ENCODE measurements around the gene GPHN. TPM values are rescaled to one million over a fixed set of nuclear protein-coding genes. Genes with fewer than 3 reads are reported as not detected.
A peak's percentile ranks its signal among the peaks of the same experiment; 100 is the strongest.

GPHN gene
- total RNA-seq, 1 experiment from 2014 or later, result 18.1 TPM

DNA sequence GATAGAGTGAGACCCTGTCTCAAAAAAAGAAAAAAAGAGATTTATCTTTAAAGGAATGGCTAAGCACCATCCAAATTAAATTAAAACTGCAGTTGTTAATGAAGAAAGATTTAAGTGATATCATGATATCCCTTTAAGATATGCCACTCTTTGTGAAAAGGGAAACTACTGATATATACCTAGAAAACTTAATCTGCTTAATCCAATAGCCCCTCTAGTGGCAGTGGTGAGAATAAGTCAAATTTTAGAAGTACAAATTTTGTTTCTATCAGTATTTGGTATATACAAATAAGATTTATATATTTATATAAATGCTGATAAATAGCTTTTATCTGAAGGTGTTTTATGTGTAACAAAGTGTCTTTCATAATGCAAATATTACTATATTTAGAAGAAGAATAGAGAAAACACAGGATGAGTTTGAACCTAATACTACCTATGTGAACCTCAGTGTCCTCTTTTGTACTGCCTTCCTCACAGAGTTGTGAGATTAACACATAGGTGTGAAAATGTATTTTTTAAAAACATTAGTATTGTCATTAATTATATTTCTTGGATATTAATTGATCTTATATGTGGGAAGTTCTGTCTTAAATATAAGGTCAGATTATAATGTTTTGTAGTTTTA lies 629.9 kb downstream of the GPHN start:
- ATAC-seq (no peak), DNase-seq (ENCODE audit: low spot score) (no peak)
- H3K36me3 Mint-ChIP-seq, result no peaks in the 10 kb centered on the region
- H3K4me3 Mint-ChIP-seq, result no peak overlapping the region
- no peaks in the 10 kb centered on the region; the same call in 1 of the 2 replicates for H3K4me1 Mint-ChIP-seq
- TF ChIP-seq, protein P1, sequence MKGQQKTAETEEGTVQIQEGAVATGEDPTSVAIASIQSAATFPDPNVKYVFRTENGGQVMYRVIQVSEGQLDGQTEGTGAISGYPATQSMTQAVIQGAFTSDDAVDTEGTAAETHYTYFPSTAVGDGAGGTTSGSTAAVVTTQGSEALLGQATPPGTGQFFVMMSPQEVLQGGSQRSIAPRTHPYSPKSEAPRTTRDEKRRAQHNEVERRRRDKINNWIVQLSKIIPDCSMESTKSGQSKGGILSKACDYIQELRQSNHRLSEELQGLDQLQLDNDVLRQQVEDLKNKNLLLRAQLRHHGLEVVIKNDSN (CRISPR knock-in tag; IDR thresholded peaks at IDR 0.05), result no peak
- TF ChIP-seq ZNF671 (CRISPR knock-in tag; IDR thresholded peaks at IDR 0.05), result no peak
- TF ChIP-seq, protein P2, sequence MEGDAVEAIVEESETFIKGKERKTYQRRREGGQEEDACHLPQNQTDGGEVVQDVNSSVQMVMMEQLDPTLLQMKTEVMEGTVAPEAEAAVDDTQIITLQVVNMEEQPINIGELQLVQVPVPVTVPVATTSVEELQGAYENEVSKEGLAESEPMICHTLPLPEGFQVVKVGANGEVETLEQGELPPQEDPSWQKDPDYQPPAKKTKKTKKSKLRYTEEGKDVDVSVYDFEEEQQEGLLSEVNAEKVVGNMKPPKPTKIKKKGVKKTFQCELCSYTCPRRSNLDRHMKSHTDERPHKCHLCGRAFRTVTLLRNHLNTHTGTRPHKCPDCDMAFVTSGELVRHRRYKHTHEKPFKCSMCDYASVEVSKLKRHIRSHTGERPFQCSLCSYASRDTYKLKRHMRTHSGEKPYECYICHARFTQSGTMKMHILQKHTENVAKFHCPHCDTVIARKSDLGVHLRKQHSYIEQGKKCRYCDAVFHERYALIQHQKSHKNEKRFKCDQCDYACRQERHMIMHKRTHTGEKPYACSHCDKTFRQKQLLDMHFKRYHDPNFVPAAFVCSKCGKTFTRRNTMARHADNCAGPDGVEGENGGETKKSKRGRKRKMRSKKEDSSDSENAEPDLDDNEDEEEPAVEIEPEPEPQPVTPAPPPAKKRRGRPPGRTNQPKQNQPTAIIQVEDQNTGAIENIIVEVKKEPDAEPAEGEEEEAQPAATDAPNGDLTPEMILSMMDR (IDR thresholded peaks at IDR 0.05), result 0 out of 2 replicates have a peak, but pooled peaks have one; percentile 12
- TF ChIP-seq, protein P3, sequence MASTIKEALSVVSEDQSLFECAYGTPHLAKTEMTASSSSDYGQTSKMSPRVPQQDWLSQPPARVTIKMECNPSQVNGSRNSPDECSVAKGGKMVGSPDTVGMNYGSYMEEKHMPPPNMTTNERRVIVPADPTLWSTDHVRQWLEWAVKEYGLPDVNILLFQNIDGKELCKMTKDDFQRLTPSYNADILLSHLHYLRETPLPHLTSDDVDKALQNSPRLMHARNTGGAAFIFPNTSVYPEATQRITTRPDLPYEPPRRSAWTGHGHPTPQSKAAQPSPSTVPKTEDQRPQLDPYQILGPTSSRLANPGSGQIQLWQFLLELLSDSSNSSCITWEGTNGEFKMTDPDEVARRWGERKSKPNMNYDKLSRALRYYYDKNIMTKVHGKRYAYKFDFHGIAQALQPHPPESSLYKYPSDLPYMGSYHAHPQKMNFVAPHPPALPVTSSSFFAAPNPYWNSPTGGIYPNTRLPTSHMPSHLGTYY (CRISPR knock-in tag; IDR thresholded peaks at IDR 0.05), result no peak
- H3K27ac Mint-ChIP-seq, result no peak overlapping the region
- POLR2A ChIA-PET, result no interaction called here
- CTCF ChIA-PET, result interaction anchor here (0.6 kb wide), 1 partner anchor 136 kb away, joined by 4 read pairs; no protein-coding TSS in a partner anchor
- H3K27me3 Mint-ChIP-seq (ENCODE audit: low read depth), result no peaks in the 10 kb centered on the region
- no peaks in the 10 kb centered on the region for H3K9me3 Mint-ChIP-seq

DNA sequence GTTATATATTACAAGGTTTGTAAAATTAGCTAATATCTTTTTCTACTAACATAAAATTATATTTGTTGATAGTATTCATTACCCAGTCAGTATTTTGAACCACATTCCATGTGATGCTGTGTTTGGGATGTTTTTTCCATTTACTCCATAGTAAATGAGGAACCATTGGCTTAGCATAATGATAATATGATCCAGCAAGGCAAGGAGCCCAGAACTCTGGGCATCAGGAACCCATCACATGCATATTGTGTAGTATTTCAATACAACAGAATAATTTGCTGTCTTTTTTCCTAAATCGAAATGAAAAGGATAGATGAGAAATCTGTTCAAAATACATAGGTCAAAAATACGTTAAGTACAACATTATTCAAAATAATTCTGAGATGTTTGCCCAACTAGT lies 632.6 kb downstream of the GPHN start:
- H3K4me3 Mint-ChIP-seq, result no peak overlapping the region
- ChIA-PET POLR2A (no interaction called here), CTCF (no interaction called here)
- H3K27me3 Mint-ChIP-seq (ENCODE audit: low read depth), result no peaks in the 10 kb centered on the region
- TF ChIP-seq, protein P4, sequence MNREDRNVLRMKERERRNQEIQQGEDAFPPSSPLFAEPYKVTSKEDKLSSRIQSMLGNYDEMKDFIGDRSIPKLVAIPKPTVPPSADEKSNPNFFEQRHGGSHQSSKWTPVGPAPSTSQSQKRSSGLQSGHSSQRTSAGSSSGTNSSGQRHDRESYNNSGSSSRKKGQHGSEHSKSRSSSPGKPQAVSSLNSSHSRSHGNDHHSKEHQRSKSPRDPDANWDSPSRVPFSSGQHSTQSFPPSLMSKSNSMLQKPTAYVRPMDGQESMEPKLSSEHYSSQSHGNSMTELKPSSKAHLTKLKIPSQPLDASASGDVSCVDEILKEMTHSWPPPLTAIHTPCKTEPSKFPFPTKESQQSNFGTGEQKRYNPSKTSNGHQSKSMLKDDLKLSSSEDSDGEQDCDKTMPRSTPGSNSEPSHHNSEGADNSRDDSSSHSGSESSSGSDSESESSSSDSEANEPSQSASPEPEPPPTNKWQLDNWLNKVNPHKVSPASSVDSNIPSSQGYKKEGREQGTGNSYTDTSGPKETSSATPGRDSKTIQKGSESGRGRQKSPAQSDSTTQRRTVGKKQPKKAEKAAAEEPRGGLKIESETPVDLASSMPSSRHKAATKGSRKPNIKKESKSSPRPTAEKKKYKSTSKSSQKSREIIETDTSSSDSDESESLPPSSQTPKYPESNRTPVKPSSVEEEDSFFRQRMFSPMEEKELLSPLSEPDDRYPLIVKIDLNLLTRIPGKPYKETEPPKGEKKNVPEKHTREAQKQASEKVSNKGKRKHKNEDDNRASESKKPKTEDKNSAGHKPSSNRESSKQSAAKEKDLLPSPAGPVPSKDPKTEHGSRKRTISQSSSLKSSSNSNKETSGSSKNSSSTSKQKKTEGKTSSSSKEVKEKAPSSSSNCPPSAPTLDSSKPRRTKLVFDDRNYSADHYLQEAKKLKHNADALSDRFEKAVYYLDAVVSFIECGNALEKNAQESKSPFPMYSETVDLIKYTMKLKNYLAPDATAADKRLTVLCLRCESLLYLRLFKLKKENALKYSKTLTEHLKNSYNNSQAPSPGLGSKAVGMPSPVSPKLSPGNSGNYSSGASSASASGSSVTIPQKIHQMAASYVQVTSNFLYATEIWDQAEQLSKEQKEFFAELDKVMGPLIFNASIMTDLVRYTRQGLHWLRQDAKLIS (CRISPR knock-in tag; IDR thresholded peaks at IDR 0.05; ENCODE audit: borderline replicate concordance), result no peak
- TF ChIP-seq RORB (CRISPR knock-in tag; IDR thresholded peaks at IDR 0.05) (no peak), ZNF232 (CRISPR knock-in tag; IDR thresholded peaks at IDR 0.05) (no peak), NR1H2 (CRISPR knock-in tag; IDR thresholded peaks at IDR 0.05) (no peak), ATF1 (CRISPR knock-in tag; IDR thresholded peaks at IDR 0.05) (no peak), ZNF416 (CRISPR knock-in tag; IDR thresholded peaks at IDR 0.05) (no peak), ZNF671 (CRISPR knock-in tag; IDR thresholded peaks at IDR 0.05) (no peak), ESRRA (CRISPR knock-in tag; IDR thresholded peaks at IDR 0.05; ENCODE audit: borderline replicate concordance) (no peak), MXD4 (CRISPR knock-in tag; IDR thresholded peaks at IDR 0.05; ENCODE audit: borderline replicate concordance) (no peak), CBFB (CRISPR knock-in tag; IDR thresholded peaks at IDR 0.05; ENCODE audit: low read depth) (no peak), ZNF138 (CRISPR knock-in tag; conservative IDR thresholded peaks at IDR 0.05) (no peak), EMX1 (CRISPR knock-in tag; IDR thresholded peaks at IDR 0.05) (no peak), MYBL2 (CRISPR knock-in tag; IDR thresholded peaks at IDR 0.05) (no peak), RELA (CRISPR knock-in tag; IDR thresholded peaks at IDR 0.05; ENCODE audit: borderline replicate concordance) (no peak), ZNF317 (CRISPR knock-in tag; IDR thresholded peaks at IDR 0.05; ENCODE audit: borderline replicate concordance, low read depth) (no peak), NFE2L1 (CRISPR knock-in tag; IDR thresholded peaks at IDR 0.05) (no peak)
- TF ChIP-seq, protein P5, sequence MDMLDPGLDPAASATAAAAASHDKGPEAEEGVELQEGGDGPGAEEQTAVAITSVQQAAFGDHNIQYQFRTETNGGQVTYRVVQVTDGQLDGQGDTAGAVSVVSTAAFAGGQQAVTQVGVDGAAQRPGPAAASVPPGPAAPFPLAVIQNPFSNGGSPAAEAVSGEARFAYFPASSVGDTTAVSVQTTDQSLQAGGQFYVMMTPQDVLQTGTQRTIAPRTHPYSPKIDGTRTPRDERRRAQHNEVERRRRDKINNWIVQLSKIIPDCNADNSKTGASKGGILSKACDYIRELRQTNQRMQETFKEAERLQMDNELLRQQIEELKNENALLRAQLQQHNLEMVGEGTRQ (CRISPR knock-in tag; IDR thresholded peaks at IDR 0.05), result no peak
- TF ChIP-seq, protein P6, sequence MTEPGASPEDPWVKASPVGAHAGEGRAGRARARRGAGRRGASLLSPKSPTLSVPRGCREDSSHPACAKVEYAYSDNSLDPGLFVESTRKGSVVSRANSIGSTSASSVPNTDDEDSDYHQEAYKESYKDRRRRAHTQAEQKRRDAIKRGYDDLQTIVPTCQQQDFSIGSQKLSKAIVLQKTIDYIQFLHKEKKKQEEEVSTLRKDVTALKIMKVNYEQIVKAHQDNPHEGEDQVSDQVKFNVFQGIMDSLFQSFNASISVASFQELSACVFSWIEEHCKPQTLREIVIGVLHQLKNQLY (CRISPR knock-in tag; IDR thresholded peaks at IDR 0.05), result no peak
- TF ChIP-seq, protein P7, sequence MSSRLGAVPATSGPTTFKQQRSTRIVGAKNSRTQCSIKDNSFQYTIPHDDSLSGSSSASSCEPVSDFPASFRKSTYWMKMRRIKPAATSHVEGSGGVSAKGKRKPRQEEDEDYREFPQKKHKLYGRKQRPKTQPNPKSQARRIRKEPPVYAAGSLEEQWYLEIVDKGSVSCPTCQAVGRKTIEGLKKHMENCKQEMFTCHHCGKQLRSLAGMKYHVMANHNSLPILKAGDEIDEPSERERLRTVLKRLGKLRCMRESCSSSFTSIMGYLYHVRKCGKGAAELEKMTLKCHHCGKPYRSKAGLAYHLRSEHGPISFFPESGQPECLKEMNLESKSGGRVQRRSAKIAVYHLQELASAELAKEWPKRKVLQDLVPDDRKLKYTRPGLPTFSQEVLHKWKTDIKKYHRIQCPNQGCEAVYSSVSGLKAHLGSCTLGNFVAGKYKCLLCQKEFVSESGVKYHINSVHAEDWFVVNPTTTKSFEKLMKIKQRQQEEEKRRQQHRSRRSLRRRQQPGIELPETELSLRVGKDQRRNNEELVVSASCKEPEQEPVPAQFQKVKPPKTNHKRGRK (CRISPR knock-in tag; IDR thresholded peaks at IDR 0.05; ENCODE audit: borderline replicate concordance), result no peak
- TF ChIP-seq, protein P8, sequence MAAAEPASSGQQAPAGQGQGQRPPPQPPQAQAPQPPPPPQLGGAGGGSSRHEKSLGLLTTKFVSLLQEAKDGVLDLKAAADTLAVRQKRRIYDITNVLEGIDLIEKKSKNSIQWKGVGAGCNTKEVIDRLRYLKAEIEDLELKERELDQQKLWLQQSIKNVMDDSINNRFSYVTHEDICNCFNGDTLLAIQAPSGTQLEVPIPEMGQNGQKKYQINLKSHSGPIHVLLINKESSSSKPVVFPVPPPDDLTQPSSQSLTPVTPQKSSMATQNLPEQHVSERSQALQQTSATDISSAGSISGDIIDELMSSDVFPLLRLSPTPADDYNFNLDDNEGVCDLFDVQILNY (CRISPR knock-in tag; IDR thresholded peaks at IDR 0.05), result no peak
- DNase-seq (ENCODE audit: low spot score) (no peak), ATAC-seq (no peak)
- no peaks in the 10 kb centered on the region for H3K4me1 Mint-ChIP-seq
- no peaks in the 10 kb centered on the region for H3K9me3 Mint-ChIP-seq
- no peaks in the 10 kb centered on the region for H3K36me3 Mint-ChIP-seq
- H3K27ac Mint-ChIP-seq, result no peak overlapping the region
